Astrocyte of the spinal cord (primary cell): Measurements from ENCODE around the gene SERPINE2.
"Not testable (repeated sequence)": the region's sequence is repeated elsewhere in the genome, so short reads cannot be mapped to it uniquely, and the experiment has no call there.

Source experiments
- DNase-seq: peaks from one replicate; pipeline ENCODE4 v3.0.0; 2011; ENCODE audit warnings: low read depth, low spot score
- H3K4me3 ChIP-seq: 2 replicates; pipeline ENCODE4 v1.5.1; 2011; ENCODE audit warnings: low read depth, mild to moderate bottlenecking, low read length, moderate library complexity
- CTCF ChIP-seq: IDR thresholded peaks from 2 replicates; pipeline ENCODE4 v1.5.1; 2012; ENCODE audit warnings: low read depth, mild to moderate bottlenecking, low read length, inconsistent platforms
- in situ Hi-C: cut with HindIII; loops from 2 replicates; pipeline ENCODE4 v1.10.0; 2017; ENCODE audit warnings: low sequenced_read_pairs

The SERPINE2 gene

GRCh38 chr2:224009605-224010315 is 29.3 kb downstream of the SERPINE2 start:
- in situ Hi-C loops, result no loop called here
- TF ChIP-seq CTCF, result no peak
- DNase-seq, result peak; percentile 41
- H3K4me3 ChIP-seq, result no peak overlapping the region

- DNase-seq, result no peak
- in situ Hi-C loops, result no loop called here
- H3K4me3 ChIP-seq, result no peak overlapping the region
- no peak for TF ChIP-seq CTCF
These were observed 30.3 kb downstream of the SERPINE2 start for GRCh38 chr2:224008702-224009261.

- no peak for TF ChIP-seq CTCF
- in situ Hi-C loops, result no loop called here
- no peak for DNase-seq
- no peak overlapping the region for H3K4me3 ChIP-seq
These were observed 34.9 kb downstream of the SERPINE2 start for GRCh38 chr2:224004105-224004695.

- DNase-seq, in situ Hi-C loops: not testable (repeated sequence)
These were observed 38.4 kb downstream of the SERPINE2 start for GRCh38 chr2:224000662-224001061.

GRCh38 chr2:223999862-224000261 is 39.2 kb downstream of the SERPINE2 start:
- DNase-seq, result no peak
- in situ Hi-C loops, result loop anchor here (25.0 kb wide), 1 partner anchor 287 kb away; no protein-coding TSS in a partner anchor
- no peak overlapping the region for H3K4me3 ChIP-seq
- no peak for TF ChIP-seq CTCF

More at GRCh38 chr2:224000662-224001061, 38.4 kb downstream of the SERPINE2 start:
- not testable (repeated sequence) for H3K4me3 ChIP-seq

- DNase-seq, result peak; percentile 64
- no peak for TF ChIP-seq CTCF
- H3K4me3 ChIP-seq, result no peak overlapping the region
- in situ Hi-C loops, result loop anchor here (25.0 kb wide), 1 partner anchor 288 kb away; no protein-coding TSS in a partner anchor
These were observed 40.1 kb downstream of the SERPINE2 start for GRCh38 chr2:223998948-223999347.

GRCh38 chr2:223997938-223998337 is 41.1 kb downstream of the SERPINE2 start:
- in situ Hi-C loops, result loop anchor here (25.0 kb wide), 1 partner anchor 289 kb away; no protein-coding TSS in a partner anchor
- H3K4me3 ChIP-seq, result no peak overlapping the region
- TF ChIP-seq CTCF, result no peak
- peak; percentile 35 for DNase-seq
